Ishikawa (cell line): ENCODE results near the gene KIF5C.

ENCODE experiments used
- CEBPB ChIP-seq: IDR thresholded peaks from 2 replicates; pipeline ENCODE4 v1.6.1; 2012
- CREB1 ChIP-seq: IDR thresholded peaks from 2 replicates; pipeline ENCODE4 v1.6.1; 2012; ENCODE audit warnings: low read depth
- EGR1 ChIP-seq: IDR thresholded peaks from 2 replicates; pipeline ENCODE4 v1.6.1; 2012
- EP300 ChIP-seq: IDR thresholded peaks from 2 replicates; pipeline ENCODE4 v1.6.1; 2012; ENCODE audit warnings: borderline replicate concordance
- FOXM1 ChIP-seq: IDR thresholded peaks from 2 replicates; pipeline ENCODE4 v1.6.1; 2012; ENCODE audit warnings: low read depth, borderline replicate concordance
- NFIC ChIP-seq: IDR thresholded peaks from 2 replicates; pipeline ENCODE4 v1.6.1; 2012
- RAD21 ChIP-seq: IDR thresholded peaks from 2 replicates; pipeline ENCODE4 v1.6.1; 2012; ENCODE audit warnings: low read depth
- REST ChIP-seq: IDR thresholded peaks from 2 replicates; pipeline ENCODE4 v1.6.1; 2012; ENCODE audit warnings: low read depth, mild to moderate bottlenecking
- TAF1 ChIP-seq: IDR thresholded peaks from 2 replicates; pipeline ENCODE4 v1.6.1; 2012; ENCODE audit warnings: low read depth, mild to moderate bottlenecking
- TCF12 ChIP-seq: IDR thresholded peaks from 2 replicates; pipeline ENCODE4 v1.6.1; 2012; ENCODE audit warnings: low read depth
- TEAD4 ChIP-seq: IDR thresholded peaks from 2 replicates; pipeline ENCODE4 v1.6.1; 2012
- YY1 ChIP-seq: IDR thresholded peaks from 2 replicates; pipeline ENCODE4 v1.6.1; 2012; ENCODE audit warnings: low read depth
- ZBTB7A ChIP-seq: IDR thresholded peaks from 2 replicates; pipeline ENCODE4 v1.6.1; 2012; ENCODE audit warnings: low read depth
- TF ChIP-seq, protein P1 (sequence below): IDR thresholded peaks from 2 replicates; pipeline ENCODE4 v1.6.1; 2012
- TF ChIP-seq, protein P2 (sequence below): IDR thresholded peaks from 2 replicates; pipeline ENCODE4 v1.6.1; 2012

Gene KIF5C

DNA sequence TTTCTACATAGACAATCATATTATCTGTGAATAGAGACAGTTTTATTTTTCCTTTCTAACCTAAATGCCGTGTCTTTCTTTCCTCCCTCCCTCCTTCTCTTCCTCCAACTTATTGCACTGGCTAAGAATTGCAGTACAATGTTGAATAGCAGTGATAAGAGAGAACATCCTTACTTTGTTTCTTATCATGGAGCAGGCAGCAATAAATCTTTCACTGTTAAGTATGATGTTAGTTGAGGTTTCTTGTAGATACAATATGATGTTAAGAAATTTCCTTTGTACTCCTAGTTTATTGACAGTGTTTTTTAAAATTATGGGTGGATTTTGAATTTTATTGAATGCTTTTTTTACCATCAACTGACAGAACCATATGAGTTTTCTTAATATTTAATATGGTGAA is 169.5 kb downstream of the KIF5C start:
- no peak for TF ChIP-seq CEBPB
- TF ChIP-seq, protein P1, sequence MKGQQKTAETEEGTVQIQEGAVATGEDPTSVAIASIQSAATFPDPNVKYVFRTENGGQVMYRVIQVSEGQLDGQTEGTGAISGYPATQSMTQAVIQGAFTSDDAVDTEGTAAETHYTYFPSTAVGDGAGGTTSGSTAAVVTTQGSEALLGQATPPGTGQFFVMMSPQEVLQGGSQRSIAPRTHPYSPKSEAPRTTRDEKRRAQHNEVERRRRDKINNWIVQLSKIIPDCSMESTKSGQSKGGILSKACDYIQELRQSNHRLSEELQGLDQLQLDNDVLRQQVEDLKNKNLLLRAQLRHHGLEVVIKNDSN: no peak
- TF ChIP-seq EP300: no peak
- no peak for TF ChIP-seq NFIC
- TF ChIP-seq RAD21: no peak
- TF ChIP-seq, protein P2, sequence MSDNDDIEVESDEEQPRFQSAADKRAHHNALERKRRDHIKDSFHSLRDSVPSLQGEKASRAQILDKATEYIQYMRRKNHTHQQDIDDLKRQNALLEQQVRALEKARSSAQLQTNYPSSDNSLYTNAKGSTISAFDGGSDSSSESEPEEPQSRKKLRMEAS: no peak

- TF ChIP-seq RAD21 (no peak), EP300 (no peak), EGR1 (no peak)
Measured at GRCh38 chr2:149047118-149047517, 172.1 kb downstream of the KIF5C start.

DNA sequence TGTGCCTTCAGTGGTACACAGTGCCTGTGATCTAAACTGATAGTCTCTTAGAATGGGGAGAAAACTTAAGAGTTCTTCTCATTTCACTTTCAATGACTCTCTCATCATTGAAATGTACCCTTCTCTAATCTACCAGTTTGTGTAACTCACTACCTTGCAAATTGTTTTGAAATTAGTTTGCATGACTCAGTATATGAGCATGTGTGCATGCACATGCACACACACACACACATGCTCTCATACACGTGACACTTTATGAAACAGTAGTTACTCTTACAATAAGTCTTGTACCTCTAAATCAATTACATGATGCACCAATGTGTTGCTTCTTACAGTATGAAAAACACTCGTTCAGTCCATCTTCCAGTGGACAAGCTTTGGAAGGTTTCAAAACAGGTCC is 174.1 kb downstream of the KIF5C start:
- TF ChIP-seq TCF12 (no peak), REST (no peak), ZBTB7A (no peak), TEAD4 (no peak), EGR1 (no peak), CEBPB (no peak), CREB1 (no peak), NFIC (no peak), FOXM1 (no peak), TAF1 (no peak), RAD21 (no peak), EP300 (no peak), YY1 (no peak)
- TF ChIP-seq, protein P2: no peak
- TF ChIP-seq, protein P1: no peak

GRCh38 chr2:149050188-149050587 is 175.2 kb downstream of the KIF5C start:
- TF ChIP-seq CREB1 (no peak), ZBTB7A (no peak), EGR1 (no peak), RAD21 (no peak), FOXM1 (no peak), CEBPB (no peak)

DNA sequence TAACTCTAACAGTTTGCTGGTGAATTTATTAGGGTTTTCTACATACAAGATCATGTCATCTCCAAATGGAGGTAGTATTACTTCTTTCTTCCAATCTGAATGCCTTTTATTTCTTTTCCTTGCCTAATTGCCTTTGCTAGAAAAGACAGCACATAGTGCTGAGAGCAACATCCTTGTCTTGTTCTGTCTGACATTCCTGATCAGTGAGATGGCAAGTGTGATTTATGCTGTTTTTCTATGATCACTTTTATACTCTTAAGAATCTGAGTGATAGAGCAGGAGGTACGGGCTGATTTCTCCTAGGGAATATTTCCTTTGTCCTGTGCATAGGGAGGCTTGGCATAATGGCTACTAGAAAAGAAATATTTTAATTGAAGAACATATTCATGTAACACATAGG is 180.7 kb downstream of the KIF5C start:
- TF ChIP-seq TAF1 (no peak), TCF12 (no peak), EGR1 (no peak), CREB1 (no peak), FOXM1 (no peak), REST (no peak), CEBPB (no peak), ZBTB7A (no peak), TEAD4 (no peak), YY1 (no peak)
- TF ChIP-seq, protein P1: no peak
- TF ChIP-seq, protein P2: no peak

- TF ChIP-seq TAF1 (no peak), FOXM1 (no peak), RAD21 (no peak), CEBPB (no peak), YY1 (no peak), TEAD4 (no peak), CREB1 (no peak), EGR1 (no peak), ZBTB7A (no peak), NFIC (no peak), EP300 (no peak)
- TF ChIP-seq, protein P1: no peak
- TF ChIP-seq, protein P2: no peak
Measured at GRCh38 chr2:149056541-149057255, 181.7 kb downstream of the KIF5C start.
